Measurements from ENCODE around the gene LAMP1. TPM values are rescaled to one million over a fixed set of nuclear protein-coding genes. Genes with fewer than 3 reads are reported as not detected.
A peak's percentile ranks its signal among the peaks of the same experiment; 100 is the strongest.
"Not testable (repeated sequence)": the region's sequence is repeated elsewhere in the genome, so short reads cannot be mapped to it uniquely, and the experiment has no call there.

The LAMP1 gene, protein sequence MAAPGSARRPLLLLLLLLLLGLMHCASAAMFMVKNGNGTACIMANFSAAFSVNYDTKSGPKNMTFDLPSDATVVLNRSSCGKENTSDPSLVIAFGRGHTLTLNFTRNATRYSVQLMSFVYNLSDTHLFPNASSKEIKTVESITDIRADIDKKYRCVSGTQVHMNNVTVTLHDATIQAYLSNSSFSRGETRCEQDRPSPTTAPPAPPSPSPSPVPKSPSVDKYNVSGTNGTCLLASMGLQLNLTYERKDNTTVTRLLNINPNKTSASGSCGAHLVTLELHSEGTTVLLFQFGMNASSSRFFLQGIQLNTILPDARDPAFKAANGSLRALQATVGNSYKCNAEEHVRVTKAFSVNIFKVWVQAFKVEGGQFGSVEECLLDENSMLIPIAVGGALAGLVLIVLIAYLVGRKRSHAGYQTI
- 170 TPM for polyA plus RNA-seq (ENCODE audit: insufficient read length)
- long read RNA-seq, donor 1, transcript LAMP1-201 (9 exons, 2,699 nt), result major isoform, 78 of 151 reads
- long read RNA-seq, donor 1, partial matches to known transcripts, result 73 of 151 reads
- long read RNA-seq, donor 1, other reads (novel, unspliced or antisense), result 0 of 151 reads
- long read RNA-seq, donor 2, transcript LAMP1-201 (9 exons, 2,699 nt), result major isoform, 76 of 107 reads
- long read RNA-seq, donor 2, partial matches to known transcripts, result 31 of 107 reads
- long read RNA-seq, donor 2, other reads (novel, unspliced or antisense), result 0 of 107 reads
- long read RNA-seq, donor 3, transcript LAMP1-201 (9 exons, 2,699 nt), result major isoform, 54 of 85 reads
- long read RNA-seq, donor 3, partial matches to known transcripts, result 31 of 85 reads
- long read RNA-seq, donor 3, other reads (novel, unspliced or antisense), result 0 of 85 reads
- long read RNA-seq, donor 4, partial matches to known transcripts, result 6 of 7 reads
- long read RNA-seq, donor 4, other reads (novel, unspliced or antisense), result 0 of 7 reads
- long read RNA-seq, donor 5, transcript LAMP1-201 (9 exons, 2,699 nt), result major isoform, 60 of 97 reads
- long read RNA-seq, donor 5, partial matches to known transcripts, result 24 of 97 reads
- long read RNA-seq, donor 5, other reads (novel, unspliced or antisense), result 13 of 97 reads
- long read RNA-seq, donor 6, transcript LAMP1-201 (9 exons, 2,699 nt), result major isoform, 55 of 99 reads
- long read RNA-seq, donor 6, partial matches to known transcripts, result 44 of 99 reads
- long read RNA-seq, donor 6, other reads (novel, unspliced or antisense), result 0 of 99 reads
- long read RNA-seq, donor 7, transcript LAMP1-201 (9 exons, 2,699 nt), result major isoform, 84 of 279 reads
- long read RNA-seq, donor 7, partial matches to known transcripts, result 187 of 279 reads
- long read RNA-seq, donor 7, other reads (novel, unspliced or antisense), result 8 of 279 reads
- long read RNA-seq, donor 8, transcript LAMP1-201 (9 exons, 2,699 nt), result major isoform, 36 of 41 reads
- long read RNA-seq, donor 8, partial matches to known transcripts, result 5 of 41 reads
- long read RNA-seq, donor 8, other reads (novel, unspliced or antisense), result 0 of 41 reads

DNA sequence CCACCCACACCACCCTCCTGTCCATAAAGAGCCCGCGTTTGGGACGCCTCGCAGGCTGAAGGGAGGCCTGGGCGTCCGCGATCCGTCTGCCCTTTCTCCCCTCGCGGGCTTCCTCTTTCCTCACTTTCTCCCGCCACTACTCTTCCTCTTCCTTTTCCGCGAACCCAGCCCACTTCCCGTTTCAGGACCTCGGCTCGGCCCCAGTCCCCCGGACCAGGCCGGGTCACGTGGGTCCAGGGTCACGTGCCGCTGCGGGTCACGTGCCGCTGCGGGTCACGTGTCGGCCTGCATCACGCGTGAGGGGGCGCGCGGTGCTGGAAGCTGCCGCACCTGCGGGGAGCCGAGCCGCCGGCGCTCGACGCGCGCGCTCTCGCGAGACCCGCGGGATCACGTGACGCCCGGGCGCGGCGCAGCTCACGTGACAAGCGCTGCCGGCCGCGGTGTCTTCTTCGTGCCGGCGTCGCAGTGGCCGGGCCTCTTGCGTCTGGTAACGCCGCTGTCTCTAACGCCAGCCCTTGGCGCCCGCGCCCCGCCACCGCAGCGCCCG, at the start of gene LAMP1:
Gene LAMP1 (plus strand): TSS at position 417 of the 547 bp plus-strand sequence. CDS start 196 bp downstream, outside the sequence.
- DNase-seq, result peak; percentile 98

DNA sequence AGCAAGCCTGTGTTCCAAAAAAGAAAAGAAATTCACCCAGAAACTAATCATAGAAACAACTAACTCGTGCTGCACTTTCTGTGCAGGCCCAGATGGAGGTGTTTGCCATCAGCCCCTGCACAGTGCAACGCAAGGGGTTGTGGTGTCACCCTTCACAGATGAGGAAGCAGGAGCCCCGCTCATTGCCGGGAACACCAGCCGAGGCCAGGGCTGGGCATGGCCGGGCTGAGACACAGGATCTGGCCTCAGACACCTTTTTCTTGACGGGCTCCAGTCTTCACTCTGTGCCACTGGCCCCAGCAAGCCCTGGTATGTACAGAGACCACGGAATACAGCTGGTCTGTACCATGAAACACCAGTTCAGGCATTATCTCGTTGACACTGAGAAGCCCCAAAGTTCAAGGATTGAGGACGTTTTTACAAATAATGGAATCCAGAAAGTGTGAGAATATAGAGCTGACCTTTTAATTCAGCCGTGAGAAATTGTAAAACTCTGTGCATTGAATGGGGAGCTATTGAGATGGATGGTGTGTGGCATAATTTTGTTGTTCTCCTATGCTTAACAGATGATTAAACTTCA, 44.4 kb upstream of the LAMP1 start:
- no peak for DNase-seq

DNA sequence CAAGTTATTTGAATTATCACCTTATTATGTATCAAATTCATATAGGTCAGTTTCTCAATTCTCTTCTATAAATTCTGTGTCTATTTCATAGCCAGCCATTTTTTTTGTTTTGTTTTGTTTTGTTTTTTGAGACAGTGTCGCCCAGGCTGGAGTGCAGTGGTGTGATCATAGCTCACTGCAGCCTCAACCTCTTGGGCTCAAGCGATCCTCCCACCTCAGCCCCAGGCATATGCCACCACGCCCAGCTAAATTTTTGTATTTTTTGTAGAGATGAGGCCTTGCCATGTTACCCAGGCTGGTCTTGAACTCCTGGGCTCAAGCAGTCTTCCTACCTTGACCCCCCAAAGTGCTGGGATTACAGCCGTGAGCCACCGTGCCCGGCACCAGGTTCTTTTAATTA, 39.1 kb upstream of the LAMP1 start:
- DNase-seq, result not testable (repeated sequence)

DNA sequence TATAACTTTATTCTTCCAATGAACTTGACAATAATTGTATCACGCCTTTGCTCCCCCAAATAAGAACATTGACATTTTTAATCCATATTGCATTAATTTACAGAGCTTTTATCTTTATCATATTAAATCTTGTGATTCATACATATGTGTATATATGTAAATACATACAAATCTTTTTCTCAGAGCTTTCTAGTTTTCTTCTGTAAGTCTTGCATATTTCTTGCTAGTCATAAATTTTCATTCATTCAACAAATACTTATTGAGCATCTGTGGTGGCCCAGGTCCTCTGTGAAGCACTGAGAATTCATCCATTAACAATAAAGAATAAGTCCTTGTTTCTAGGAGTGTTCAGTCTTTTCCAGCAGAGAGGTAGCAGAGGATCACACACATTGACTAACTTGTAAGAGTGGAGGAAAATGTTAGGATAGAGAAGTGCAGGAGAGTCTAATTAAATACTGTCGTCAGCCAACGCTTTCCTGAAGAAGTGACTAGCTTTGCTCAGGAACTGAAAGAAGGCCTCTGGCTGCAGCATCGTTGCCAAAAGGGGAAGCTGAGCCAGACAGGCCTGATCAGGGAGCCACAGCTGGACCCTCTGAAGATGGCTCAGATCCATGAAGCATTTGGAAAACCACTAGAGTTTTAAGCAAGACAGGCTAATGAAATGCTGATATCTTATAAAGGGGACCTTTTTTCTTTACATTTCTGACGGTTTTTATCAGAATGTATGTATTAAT, 38.6 kb upstream of the LAMP1 start:
- DNase-seq, result no peak

DNA sequence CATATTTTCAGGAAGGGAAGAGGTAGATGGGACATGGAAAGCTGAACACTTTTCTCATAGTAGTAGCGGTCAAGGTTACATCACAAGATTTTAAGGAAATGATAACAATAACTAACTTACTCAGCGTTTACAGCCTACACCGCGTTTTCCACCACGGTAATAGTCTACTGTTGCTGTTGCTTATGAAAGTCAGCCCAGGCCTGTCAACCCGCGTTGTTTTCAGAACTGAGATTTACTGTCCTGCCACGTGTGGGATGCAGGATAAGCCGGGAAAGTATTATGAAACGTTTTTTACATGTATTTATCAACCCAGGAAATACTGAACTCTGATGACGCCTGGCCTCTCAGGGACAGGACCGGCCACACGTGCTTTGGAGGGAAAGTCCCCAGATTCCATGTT, 36.0 kb upstream of the LAMP1 start:
- no peak for DNase-seq

DNA sequence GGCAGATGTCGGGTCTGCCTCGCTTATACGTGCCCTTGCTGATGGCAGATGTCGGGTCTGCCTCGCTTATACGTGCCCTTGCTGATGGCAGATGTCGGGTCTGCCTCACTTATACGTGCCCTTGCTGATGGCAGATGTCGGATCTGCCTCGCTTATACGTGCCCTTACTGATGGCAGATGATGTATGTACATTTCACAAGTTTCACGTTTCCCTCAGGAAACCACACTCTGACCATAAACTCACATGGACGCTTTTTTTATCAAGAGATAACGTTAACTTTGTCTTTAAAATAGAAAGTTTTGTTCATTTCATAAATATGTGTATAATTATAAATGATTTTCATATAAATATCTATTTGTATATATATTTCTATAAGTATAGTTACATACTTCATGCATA, 34.0 kb upstream of the LAMP1 start:
- not testable (repeated sequence) for DNase-seq

DNA sequence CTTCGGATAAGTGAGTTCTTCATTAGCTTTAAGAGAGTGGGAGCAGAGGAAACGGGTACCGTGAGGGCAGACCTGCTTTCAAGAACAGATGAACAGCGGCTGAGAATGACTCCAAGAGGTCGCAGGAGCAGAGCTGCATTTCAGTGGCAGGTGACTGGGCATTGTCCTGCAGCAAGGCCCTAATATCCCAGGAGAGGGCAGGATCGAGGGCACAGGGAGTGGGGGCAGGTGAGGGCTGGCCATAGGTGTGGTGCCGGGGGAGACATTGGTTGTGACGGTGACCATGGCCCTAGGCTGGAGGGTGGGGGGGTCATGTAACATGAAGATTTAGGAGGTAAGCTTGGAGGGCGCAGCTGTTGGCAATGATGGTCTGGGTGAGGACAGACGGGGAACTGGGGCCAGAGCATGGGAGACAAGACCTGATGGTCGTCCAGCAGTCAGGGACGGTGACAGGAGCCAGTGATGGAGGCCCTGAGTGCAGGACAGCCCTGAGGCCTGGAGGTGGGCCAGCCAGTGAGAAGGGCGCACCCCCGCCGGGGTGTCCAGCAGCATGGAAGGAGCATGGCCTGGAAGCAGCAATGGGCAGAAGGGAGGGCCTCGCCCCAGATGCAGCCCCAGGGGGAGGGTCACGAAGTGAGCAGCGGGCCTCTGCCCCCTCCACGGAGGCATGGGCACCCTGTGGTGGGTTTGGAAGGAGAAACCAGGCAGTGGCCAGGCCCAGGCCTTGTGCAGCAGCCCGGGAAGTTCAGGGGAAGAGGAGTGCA, 29.2 kb upstream of the LAMP1 start:
- no peak for DNase-seq

DNA sequence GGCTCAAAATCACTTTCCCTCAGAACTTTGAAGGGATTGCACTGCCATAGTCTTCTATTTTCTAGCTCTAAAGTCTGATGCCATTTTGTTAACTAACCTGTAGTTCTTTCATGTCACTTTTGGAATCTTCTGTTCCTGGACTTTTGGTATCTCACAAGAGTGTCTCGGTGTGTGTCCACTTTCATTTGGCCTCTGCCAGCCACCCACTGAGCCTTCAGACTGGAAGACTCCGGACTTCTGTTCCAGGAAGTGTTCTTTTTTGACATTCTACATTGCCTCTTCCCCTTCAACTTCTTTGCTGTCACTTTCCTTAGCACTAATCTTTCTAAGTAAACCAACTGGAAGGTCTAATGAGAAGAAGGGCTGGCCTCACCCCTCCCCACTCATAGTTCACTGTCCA, 25.0 kb upstream of the LAMP1 start:
- no peak for DNase-seq

DNA sequence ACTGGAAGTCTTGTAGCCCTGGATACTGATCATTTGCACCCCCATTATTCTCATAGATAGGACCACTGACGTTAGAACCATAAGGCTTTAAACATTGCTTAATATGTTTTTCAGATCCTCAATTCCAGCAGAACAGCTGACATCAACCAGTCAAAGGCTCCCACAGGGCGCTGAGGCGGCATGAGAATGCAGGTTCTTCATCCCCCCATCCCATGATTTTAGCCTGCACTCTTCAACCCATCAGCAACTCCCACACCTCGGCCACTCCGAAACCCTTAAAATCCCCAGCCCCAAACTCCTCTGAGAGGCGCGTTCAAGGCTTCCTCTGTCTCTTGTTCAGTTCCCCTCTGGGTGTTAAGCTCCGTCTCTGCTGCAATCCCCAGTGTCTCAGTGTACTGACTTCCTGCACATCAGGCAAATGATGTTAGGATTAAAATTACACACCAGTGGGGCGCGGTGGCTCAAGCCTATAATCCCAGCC, 24.3 kb upstream of the LAMP1 start:
- no peak for DNase-seq

DNA sequence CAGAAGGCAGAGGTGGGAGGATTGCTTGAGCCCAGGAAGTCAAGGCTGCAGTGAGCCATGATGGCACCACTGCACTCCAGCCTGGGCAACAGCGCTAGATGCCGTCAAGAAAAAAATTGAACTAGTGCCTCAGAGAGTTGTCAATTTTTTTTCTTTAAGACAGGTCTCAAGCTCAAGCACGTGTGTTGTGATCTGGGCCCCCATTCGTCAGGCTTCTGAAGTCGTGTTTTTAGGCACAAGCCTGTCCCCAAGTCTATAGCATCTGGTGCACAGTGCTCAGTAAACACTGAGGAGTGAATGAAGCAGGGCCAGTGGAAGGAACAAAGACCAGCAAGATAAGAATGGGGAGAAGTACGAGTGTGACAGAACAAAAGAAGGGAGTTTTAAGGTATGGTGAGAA, 23.7 kb upstream of the LAMP1 start:
- DNase-seq, result no peak

DNA sequence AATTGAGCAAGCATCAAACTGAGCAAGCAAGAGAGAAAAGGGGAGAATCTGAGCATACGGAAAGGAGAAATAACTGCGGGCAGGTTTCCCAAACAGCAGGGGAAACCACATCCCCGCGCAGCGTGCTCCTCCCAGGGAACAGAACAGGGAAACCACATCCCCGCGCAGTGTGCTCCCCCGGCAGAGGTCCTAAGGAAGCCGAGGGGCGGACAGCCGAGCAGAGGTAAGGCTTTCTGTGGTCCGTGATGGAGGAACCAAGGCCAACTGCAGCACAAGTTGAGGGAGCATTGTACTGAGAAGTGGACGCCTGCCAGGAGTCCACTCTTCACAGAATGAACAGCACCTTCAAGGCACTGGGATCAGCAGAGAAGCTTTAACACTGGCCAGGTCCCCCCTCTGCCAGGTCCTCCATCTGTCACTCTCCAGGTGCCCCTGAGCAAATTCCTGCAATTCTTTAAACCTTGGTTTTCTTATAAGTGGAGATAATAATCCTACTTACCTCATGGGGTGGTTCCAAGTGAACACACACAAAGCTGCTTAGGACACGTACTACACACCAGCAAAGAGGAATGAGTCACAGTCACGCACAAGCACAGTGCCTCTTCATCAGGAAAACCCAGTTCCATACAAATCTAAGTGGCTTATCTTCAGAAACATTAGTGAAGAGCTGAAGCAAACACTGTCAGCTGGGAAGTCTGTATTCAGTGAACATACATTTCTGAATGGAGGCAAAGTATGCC, 23.0 kb upstream of the LAMP1 start:
- DNase-seq, result no peak

DNA sequence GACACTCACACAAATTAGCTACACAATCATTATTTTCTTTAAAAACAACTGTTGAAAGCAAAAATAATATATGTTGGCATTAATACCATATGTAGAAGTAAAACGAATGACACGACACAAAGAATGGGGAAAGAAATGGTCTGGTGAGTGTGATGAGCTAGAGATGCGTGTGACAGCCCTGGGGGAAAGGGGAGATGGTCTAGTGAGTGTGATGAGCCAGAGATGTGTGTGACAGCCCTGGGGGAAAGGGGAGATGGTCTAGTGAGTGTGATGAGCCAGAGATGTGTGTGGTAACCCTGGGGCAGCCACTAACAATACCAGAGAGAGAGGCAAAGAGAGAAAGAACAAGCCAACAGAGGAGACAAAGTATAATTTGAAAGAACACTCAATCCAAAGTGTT, 22.3 kb upstream of the LAMP1 start:
- no peak for DNase-seq

DNA sequence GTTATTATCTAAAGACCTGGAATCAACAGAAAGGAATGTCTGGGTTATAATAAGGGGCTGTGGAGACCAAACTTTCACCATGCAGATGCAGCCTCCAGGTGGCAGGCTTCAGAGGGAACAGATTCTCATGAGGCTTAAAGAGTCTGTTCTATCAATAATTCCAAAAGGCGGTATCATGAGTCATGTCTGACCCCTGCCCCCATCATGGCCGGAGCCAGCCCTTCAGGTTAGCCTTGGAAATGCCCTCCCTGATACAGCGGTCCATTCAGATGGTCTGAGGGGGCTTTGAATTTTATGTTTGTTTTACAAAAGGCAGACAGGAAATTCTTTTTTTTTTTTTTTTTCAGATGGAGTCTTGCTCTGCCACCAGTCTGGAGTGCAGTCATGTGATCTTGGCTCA, 21.7 kb upstream of the LAMP1 start:
- DNase-seq, result peak; percentile 31

DNA sequence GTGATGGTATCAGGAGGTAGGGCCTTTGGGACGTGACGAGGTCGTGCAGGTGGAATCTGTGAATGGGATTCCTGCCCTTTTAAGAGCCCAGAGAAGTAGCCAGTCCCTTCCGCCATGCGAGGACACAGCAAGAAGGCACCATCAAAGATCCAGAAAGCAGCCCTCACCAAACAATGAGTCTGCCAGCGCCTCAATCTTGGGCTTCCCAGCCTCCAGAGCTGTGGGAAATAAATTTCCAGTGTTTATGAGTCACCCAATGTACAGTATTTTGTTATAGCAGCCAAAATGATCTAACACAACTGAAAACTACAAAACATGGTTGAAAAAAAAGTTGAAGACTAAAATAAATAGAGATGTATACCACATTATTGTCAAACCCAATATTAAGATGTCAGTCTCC, 16.9 kb upstream of the LAMP1 start:
- no peak for DNase-seq

DNA sequence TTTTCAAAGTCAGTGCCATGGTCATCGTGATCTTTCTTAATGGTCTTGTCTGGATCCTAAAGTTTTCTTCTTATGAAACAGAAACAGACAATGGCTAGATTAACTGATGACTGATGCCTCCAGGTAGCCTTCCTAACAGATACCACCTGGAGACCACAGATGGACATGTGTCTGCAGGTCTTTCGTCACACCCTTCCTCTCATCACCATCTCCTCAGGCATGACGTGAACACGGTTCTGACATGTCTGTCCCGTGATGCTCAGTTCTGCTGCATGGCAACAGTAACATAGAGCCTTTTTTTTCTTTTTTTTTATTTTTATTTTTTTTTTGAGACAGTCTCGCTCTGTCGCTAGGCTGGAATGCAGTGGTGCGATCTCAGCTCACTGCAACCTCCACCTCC, 13.1 kb upstream of the LAMP1 start:
- DNase-seq, result no peak

DNA sequence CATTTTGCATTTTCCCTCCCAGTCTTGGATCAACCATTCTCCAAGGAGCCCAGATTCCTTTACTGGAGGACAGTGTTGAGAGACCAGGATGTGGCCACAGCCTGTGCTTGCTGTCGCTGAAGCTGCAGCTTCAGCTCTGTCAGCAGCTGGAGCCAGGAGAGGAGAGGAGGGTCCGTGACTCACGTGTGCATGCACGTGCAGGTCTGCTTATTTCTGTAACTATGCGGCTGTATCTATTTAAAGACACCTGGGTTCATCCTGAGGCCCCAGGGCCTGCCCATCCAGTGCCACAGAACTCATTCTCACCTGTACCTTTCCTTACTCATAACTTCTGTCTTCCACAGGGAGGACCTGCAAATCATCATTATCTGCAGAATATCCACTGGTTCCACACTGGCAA, 8.2 kb upstream of the LAMP1 start:
- no peak for DNase-seq

DNA sequence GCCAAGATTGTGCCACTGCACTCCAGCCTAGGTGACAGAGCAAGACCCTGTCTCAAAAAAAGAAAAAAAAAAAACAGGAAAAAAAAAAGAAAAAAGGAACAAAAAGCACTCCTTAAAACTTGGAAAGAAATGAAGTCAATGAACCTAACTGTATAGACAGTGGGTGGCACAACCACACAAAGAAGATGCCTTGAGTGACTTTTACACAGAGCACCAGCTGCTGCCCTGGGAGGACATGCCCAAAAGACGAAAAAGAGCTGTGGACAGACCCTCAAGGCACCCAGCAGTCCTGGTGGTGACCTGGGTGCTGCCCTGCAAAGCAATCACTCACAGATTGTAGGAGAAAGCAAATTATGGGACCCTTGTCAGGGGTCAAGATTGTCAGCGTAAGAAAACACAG, 5.9 kb upstream of the LAMP1 start:
- no peak for DNase-seq

DNA sequence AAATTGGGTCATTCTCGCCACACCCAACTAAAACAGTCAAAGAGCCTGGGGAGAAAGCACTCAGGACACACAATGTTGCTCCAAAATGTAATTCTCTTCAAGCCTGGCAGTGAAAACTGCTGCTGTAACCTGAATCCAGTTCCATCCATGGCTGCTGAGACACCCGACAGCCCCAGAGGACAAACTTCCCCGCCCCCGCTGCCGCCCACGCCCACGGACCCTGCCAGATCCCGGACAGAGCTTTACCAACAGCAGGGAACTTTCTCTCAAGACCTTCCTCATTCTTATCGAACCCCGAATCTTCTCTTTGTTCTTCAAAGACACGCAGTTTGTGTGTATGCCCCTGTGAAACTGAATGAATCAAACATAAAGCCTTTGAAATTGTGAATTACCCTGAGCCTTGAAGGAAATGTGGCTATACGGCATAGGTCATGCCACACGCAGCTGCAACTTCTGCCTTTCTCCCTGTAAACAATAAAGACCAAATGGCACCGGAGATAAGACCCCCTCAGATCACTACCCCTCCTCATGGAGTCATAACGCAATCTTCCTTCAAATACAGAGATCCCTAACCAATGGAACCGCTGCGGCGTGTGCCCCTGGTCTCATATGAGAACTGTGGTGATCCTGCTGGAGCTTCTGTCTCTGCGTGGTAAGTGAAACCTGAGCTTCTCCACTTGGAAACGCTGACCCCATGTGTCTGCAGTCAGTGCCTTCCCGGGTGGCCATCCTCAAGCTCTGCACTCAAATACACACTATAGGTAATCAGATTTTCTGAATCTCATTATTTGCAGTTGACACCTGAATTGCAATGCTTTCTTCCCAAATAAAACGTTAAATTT, 4.8 kb upstream of the LAMP1 start:
- DNase-seq, result peak; percentile 48
